C4-2B (cell line): ENCODE data around the gene NAP1L3.

Source experiments
- H3K27ac ChIP-seq: fragments of 450-650 bp; 2 replicates; pipeline ENCODE4 v1.5.1; 2017
- CTCF ChIP-seq: fragments of 450-650 bp; conservative IDR thresholded peaks from 2 replicates; pipeline ENCODE4 v1.5.1; 2017; ENCODE audit warnings: mild to moderate bottlenecking
- ZFX ChIP-seq: fragments of 450-650 bp; IDR thresholded peaks from 2 replicates; pipeline ENCODE4 v1.6.1; 2017

NAP1L3 gene

GRCh38 chrX:93649381-93649780, 24.0 kb downstream of the NAP1L3 start:
- H3K27ac ChIP-seq: no peak overlapping the region
- TF ChIP-seq ZFX (no peak), CTCF (no peak)

GRCh38 chrX:93637591-93637990, 35.8 kb downstream of the NAP1L3 start:
- H3K27ac ChIP-seq: no peak overlapping the region
- TF ChIP-seq ZFX (no peak), CTCF (no peak)
